ENCODE measurements around the gene SLC2A14. TPM values are rescaled to one million over a fixed set of nuclear protein-coding genes. Genes with fewer than 3 reads are reported as not detected.

SLC2A14 gene
- total RNA-seq, 1 experiment from 2014 or later, result 0.25 TPM

Other genes starting within 250 kb of the SLC2A14 start
- gene APOBEC1, start 207.0 kb downstream of the SLC2A14 start, total RNA-seq (2014; rRNA removed; shearing (Covaris generic)), result not detected in 2 replicates
- not detected in 2 replicates for gene GDF3, start 177.1 kb downstream of the SLC2A14 start, total RNA-seq (2014; rRNA removed; shearing (Covaris generic))
- not detected in 2 replicates for gene DPPA3, start 161.5 kb downstream of the SLC2A14 start, total RNA-seq (2014; rRNA removed; shearing (Covaris generic))
- not detected in 2 replicates for gene CLEC4C, start 125.5 kb downstream of the SLC2A14 start, total RNA-seq (2014; rRNA removed; shearing (Covaris generic))
- not detected in 2 replicates for gene NANOGNB, start 107.7 kb downstream of the SLC2A14 start, total RNA-seq (2014; rRNA removed; shearing (Covaris generic))
- not detected in 2 replicates for gene NANOG, start 83.5 kb downstream of the SLC2A14 start, total RNA-seq (2014; rRNA removed; shearing (Covaris generic))
- 42.8 and 51.9 TPM in 2 replicates for gene SLC2A3, start 63.3 kb upstream of the SLC2A14 start, total RNA-seq (2014; rRNA removed; shearing (Covaris generic))
- gene FOXJ2, start 159.8 kb upstream of the SLC2A14 start, total RNA-seq (2014; rRNA removed; shearing (Covaris generic)), result 5.9 and 6.2 TPM in 2 replicates
- gene C3AR1, start 193.4 kb upstream of the SLC2A14 start, total RNA-seq (2014; rRNA removed; shearing (Covaris generic)), result 0.95 and 1.8 TPM in 2 replicates
- gene NECAP1, start 209.4 kb upstream of the SLC2A14 start, total RNA-seq (2014; rRNA removed; shearing (Covaris generic)), result 34.7 and 50.5 TPM in 2 replicates

All from H4 (cell line).